ENCODE results near the gene ADSL. TPM values are rescaled to one million over a fixed set of nuclear protein-coding genes. Genes with fewer than 3 reads are reported as not detected.

Gene ADSL
- total and polyA plus RNA-seq, 2 of the 4 experiments (the other 2 are of a cell fraction) = 93.6 to 229 TPM

GRCh38 chr22:40422558-40423309 is 76.4 kb downstream of the ADSL start:
- DNase-seq (no peak), ATAC-seq (ENCODE audit: low read depth) (no peak)
- Histone ChIP-seq H3K27ac (ENCODE audit: insufficient read depth, low read length) (no peak overlapping the region), H3K4ac (ENCODE audit: low read depth, low read length) (no peak overlapping the region), H3K4me3 (ENCODE audit: insufficient read depth, low read depth, low read length) (no peak overlapping the region), H2BK20ac (ENCODE audit: low read depth, low read length) (no peak overlapping the region), H4K5ac (ENCODE audit: low read depth, low read length) (no peak overlapping the region), H3K4me2 (ENCODE audit: low read depth, low read length) (no peak overlapping the region), H3K79me1 (ENCODE audit: low read depth in 1 of 2, low read length in 2 of 2) (peaks cover 10 to 79% of the 10 kb centered on the region in 2 experiments; a peak in 3 of 4 replicates), H3K14ac (replicated peaks; ENCODE audit: low read depth, low read length) (no peak overlapping the region), H2BK15ac (ENCODE audit: low read depth, low read length) (no peak overlapping the region), H3K36me3 (ENCODE audit: control insufficient read depth, insufficient read depth, low read length) (peaks cover 85% of the 10 kb centered on the region), H3K9ac (ENCODE audit: low read depth, low read length) (no peak overlapping the region), H2AK5ac (ENCODE audit: low read depth, low read length) (no peak overlapping the region), H3K9me3 (ENCODE audit: control insufficient read depth, insufficient read depth, low read length) (no peaks in the 10 kb centered on the region), H2AFZ (replicated peaks; ENCODE audit: low read length, poor library complexity) (no peak overlapping the region), H3K9me1 (ENCODE audit: insufficient read depth, low read length) (peaks cover 11% of the 10 kb centered on the region), H3K4me1 (ENCODE audit: control insufficient read depth, insufficient read depth, low read length) (peaks cover 4% of the 10 kb centered on the region; the same call in 1 of the 2 replicates), H2BK120ac (ENCODE audit: low read depth, low read length) (no peak overlapping the region), H4K91ac (ENCODE audit: insufficient read depth, low read depth, low read length) (no peak overlapping the region), H3K23ac (ENCODE audit: low read depth, low read length) (no peak overlapping the region), H2BK5ac (ENCODE audit: low read depth, low read length, poor library complexity, severe bottlenecking) (no peak overlapping the region), H3K56ac (ENCODE audit: extremely low read depth, insufficient read depth, low read length) (no peak overlapping the region), H2AK9ac (replicated peaks; ENCODE audit: low read depth, low read length, poor library complexity) (no peak overlapping the region), H4K20me1 (ENCODE audit: insufficient read depth, low read length) (peaks cover 32% of the 10 kb centered on the region), H3K27me3 (ENCODE audit: control insufficient read depth, insufficient read depth, low read length) (no peaks in the 10 kb centered on the region), H3K18ac (ENCODE audit: low read depth, low read length) (no peak overlapping the region), H4K8ac (ENCODE audit: low read depth in 2 of 2, low read length in 2 of 2) (no peak overlapping the region)
- TF ChIP-seq MAFK (IDR thresholded peaks at IDR 0.05; ENCODE audit: low read depth, low read length) = no peak
- TF ChIP-seq SMC3 (IDR thresholded peaks at IDR 0.05; ENCODE audit: low read depth, low read length) = no peak
- TF ChIP-seq POLR2A (IDR thresholded peaks at IDR 0.05; ENCODE audit: low read depth, low read length) = no peak
- no peak for TF ChIP-seq RAD21 (IDR thresholded peaks at IDR 0.05; ENCODE audit: low read length)
- no peak for TF ChIP-seq FOS (IDR thresholded peaks at IDR 0.05; ENCODE audit: low read depth, low read length)
- TF ChIP-seq BHLHE40 (IDR thresholded peaks at IDR 0.05; ENCODE audit: low read depth, low read length) = no peak
- no peak for TF ChIP-seq NFE2L2 (IDR thresholded peaks at IDR 0.05; ENCODE audit: low read depth, low read length)
- no peak for TF ChIP-seq RFX5 (IDR thresholded peaks at IDR 0.05; ENCODE audit: low read depth, low read length)
- 93% methylated on average over 3 of the region's 9 CpGs; no CpG with 5 or more reads in 1 of the 2 experiments for WGBS, 2 experiments (ENCODE audit: extremely low coverage in 2 of 2, insufficient read length in 1 of 2)
- in situ Hi-C loops (cut with MboI; ENCODE audit: low sequenced_read_pairs) (no loop called here), intact Hi-C loops (cut with micrococcal nuclease) (no loop called here), dilution Hi-C loops (cut with HindIII; ENCODE audit: low sequenced_read_pairs, unreplicated experiment) (no loop called here)
- ChIA-PET CTCF (no interaction called here), POLR2A (ENCODE audit: unreplicated experiment) (no interaction called here)
- no TSS peak for BruUV-seq (replicated peaks)
